K562 (cell line): ENCODE results near the gene NCAM2. TPM values are rescaled to one million over a fixed set of nuclear protein-coding genes. Genes with fewer than 3 reads are reported as not detected.

Experiments
- DEAF1 ChIP-seq: fragments of 450-650 bp; formaldehyde crosslinking; IDR thresholded peaks from 2 replicates; pipeline ENCODE4 v1.4.0; 2020; ENCODE audit warnings: mild to moderate bottlenecking, moderate library complexity
- ETV5 ChIP-seq: sonication (generic); formaldehyde crosslinking; IDR thresholded peaks from 2 replicates; pipeline ENCODE4 v1.4.0; 2020; ENCODE audit warnings: low read depth, mild to moderate bottlenecking, missing genetic modification reagents
- NCOA2 ChIP-seq, 2 experiments: fragments of 450-650 bp; IDR thresholded peaks; 2 replicates each; pipeline ENCODE4 v1.6.1; 2018; ENCODE audit warnings: mild to moderate bottlenecking in 2 of 2, moderate library complexity in 1 of 2; ENCODE audit not compliant: partially characterized antibody in 2 of 2
- RAD21 ChIP-seq, 2 experiments: fragments of 250-450 bp in 1 of 2; fragments of 450-650 bp in 1 of 2; sonication (Bioruptor Pico) in 1 of 2; formaldehyde crosslinking in 1 of 2; IDR thresholded peaks in 1 of 2; conservative IDR thresholded peaks in 1 of 2; 2 replicates each; pipeline versions ENCODE4 v1.4.0 to v1.8.0; 2020 to 2022; ENCODE audit warnings: mild to moderate bottlenecking in 2 of 2, moderate library complexity in 1 of 2
- SAP30 ChIP-seq: fragments of 200-600 bp; sonication (generic); IDR thresholded peaks from 2 replicates; pipeline ENCODE4 v1.6.1; 2012; ENCODE audit warnings: borderline replicate concordance, low read depth, mild to moderate bottlenecking, moderate library complexity, low read length, control low read depth, inconsistent platforms; ENCODE audit not compliant: insufficient read depth, poor library complexity, severe bottlenecking
- ZBTB11 ChIP-seq, 3 experiments: fragments of 200-800 bp in 1 of 3; fragments of 250-450 bp in 1 of 3; fragments of 450-650 bp in 1 of 3; sonication (Bioruptor Pico) in 1 of 3; sonication (Bioruptor generic) in 1 of 3; formaldehyde crosslinking in 1 of 3; IDR thresholded peaks; 2 replicates each; pipeline versions ENCODE4 v1.6.1 to v1.8.0; 2016 to 2022; ENCODE audit warnings: mild to moderate bottlenecking in 2 of 3, missing genetic modification characterization in 2 of 3, missing compliant biosample characterization in 1 of 3, moderate library complexity in 1 of 3
- ZNF609 ChIP-seq: sonication (generic); formaldehyde crosslinking; IDR thresholded peaks from 2 replicates; pipeline ENCODE4 v1.8.1; 2023; ENCODE audit warnings: missing genetic modification reagents, mild to moderate bottlenecking, borderline replicate concordance
- polyA plus RNA-seq, 8 experiments: library from polyadenylated mRNA; depleted of rRNA in 4 of 8; stranded (reverse) in 5 of 8; unstranded in 3 of 8; fragments of >200 nt; fragmentation: Nextera tagmentation in 2 of 8; fragmentation: Illumina TruSeq in 1 of 8; extraction: Ambion mirVana in 2 of 8; extraction: Trizol in 1 of 8; gene quantifications; 2 replicates each; pipeline versions ENCODE4 v1.2.1 to v1.2.3, GENCODE V29; 2011 to 2014; ENCODE audit warnings: inconsistent platforms in 1 of 8, missing spikeins in 1 of 8
- total RNA-seq, 7 experiments: library from RNA; depleted of rRNA in 6 of 7; stranded (reverse); fragments of >200 nt in 6 of 7; fragmentation: Illumina TruSeq in 2 of 7; extraction: Trizol in 2 of 7; gene quantifications; 2 replicates each; pipeline versions ENCODE4 v1.2.1 to v1.2.3, GENCODE V29; 2011 to 2021; ENCODE audit warnings: low replicate concordance in 1 of 7

Gene NCAM2
- total and polyA plus RNA-seq, 9 of the 15 experiments (the other 6 are each of a cell fraction or from before 2014, with no cell fraction given) = 14.0 to 58.2 (median 27.8) TPM

GRCh38 chr21:21003701-21004100 lies 5.5 kb downstream of the NCAM2 start (continued):
- TF ChIP-seq ZBTB11 (CRISPR knock-in tag; IDR thresholded peaks at IDR 0.05) = no peak
- TF ChIP-seq ETV5 (CRISPR knock-in tag) = no peak
- TF ChIP-seq DEAF1 (CRISPR knock-in tag) = peak; percentile 62
- no peak for TF ChIP-seq NCOA2 (IDR thresholded peaks at IDR 0.05; ENCODE audit: partially characterized antibody in 2 of 2)
- peak; percentile 72 to 83 for TF ChIP-seq RAD21 (CRISPR knock-in tag; conservative IDR thresholded peaks at IDR 0.05 in 1 of 2, IDR thresholded peaks at IDR 0.05 in 1 of 2)
- no peak for TF ChIP-seq ZNF609
- TF ChIP-seq SAP30 = no peak
